HG03196 (cell line): ENCODE results near the gene PXK.
"Not testable (repeated sequence)": the region's sequence is repeated elsewhere in the genome, so short reads cannot be mapped to it uniquely, and the experiment has no call there.

Source experiments
- ATAC-seq: cut with Tn5 transposase; IDR thresholded peaks from one replicate; pipeline ENCODE4 v1.9.1; 2021; ENCODE audit not compliant: unreplicated experiment

PXK gene

DNA sequence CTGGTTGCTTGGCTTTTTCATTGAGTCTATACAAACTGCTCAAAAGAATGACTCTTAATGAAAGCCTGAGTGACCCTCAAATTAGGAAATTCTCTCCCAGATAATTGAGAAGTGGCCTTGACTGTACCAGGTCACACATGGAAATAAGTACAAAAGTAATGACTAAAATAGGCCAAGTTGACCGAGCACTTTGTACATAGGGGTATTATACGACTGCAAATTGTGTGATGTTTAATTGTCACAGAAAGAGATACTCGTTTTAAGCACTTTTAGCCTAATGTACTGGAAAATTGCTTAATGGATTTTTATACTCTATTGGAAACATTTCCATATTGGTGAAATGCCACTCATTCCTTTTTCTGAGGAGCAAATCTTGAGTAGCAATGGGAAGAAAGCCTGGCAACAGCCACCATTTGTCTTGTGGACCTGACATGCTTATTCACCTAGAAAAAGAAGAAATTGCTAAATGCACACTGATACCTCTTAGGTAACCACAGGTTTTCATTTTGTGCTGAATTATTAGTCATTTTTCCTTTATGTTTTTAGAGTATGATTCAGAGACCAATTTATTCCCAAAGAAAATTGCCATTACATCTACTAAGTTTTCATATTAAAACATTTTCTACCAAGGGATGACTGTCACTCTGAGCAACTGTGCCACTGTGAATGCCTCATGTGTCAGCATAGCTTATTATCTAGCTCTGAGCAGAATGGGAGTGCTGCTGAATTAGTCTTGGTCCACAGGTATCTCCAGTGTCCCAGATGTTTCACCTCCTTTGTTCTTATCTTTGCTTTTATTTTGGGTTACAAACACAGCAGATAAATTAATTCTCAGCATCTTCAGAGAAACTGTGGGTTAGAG lies 8.9 kb upstream of the PXK start:
- no peak for ATAC-seq

DNA sequence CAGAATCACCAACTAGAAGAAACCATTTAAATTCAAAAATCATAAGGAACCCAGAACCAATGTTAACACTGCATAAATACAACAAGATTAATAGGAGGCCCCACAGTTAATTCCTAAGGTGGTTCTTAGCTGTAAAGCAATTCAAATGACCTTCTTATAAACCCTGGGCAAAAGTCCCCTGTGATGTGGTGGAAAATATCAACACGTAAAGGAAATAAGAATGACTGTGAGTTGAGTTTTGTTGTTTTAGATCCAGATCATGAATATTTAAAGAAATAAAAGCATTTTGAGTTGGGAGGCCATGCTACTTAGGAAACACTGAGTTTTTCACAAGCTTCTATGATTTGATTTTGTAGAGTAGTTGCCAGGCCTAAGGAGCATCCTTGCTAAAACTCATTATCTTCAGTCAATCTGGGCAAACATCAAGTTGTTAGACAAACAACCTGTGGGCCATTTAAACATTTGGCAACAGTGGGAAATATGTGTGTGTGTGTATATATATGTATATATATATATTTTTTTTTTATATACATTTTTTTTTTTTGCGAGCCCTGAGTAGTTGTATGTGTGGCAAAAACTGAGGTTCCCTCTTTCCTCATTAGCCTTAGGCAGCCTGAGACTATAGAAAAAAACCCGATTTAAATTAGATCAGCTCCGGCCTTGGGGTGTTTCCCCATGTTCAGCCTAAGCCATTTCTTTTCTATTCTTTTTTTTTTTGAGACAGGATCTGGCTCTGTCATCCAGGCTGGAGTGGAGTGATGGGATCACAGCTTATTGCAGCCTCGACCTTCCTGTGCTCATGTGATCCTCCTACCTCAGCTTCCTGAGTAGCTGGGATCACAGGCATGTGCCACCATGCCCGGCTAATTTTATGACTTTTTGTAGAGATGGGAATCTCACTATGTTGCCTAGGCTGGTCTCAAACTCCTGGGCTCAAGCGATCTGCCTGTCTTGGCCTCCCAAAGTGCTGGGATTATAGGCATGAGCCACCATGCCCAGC lies 8.0 kb upstream of the PXK start:
- no peak for ATAC-seq

DNA sequence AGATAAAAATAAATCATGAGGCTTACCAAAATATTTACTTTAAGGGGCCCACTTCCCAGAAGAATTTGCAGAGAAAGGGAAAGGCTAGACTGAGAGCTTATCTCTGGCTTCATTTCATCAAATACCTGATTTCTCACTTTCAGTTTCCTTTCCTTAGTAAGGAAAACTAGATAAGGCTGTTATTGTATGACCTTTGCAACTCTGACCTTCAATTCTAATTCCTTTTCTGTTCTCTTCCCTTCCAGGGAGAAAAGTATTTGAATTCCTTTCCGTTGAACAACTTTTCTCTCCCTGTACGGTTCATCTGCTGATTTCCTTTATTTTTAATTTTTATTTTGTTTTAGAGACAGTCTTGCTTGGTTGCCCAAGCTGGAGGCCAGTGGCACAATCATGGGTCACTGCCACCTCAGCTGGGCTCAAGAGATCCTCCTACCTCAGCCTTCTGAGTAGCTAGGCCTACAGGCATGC lies 7.1 kb upstream of the PXK start:
- ATAC-seq, result no peak

DNA sequence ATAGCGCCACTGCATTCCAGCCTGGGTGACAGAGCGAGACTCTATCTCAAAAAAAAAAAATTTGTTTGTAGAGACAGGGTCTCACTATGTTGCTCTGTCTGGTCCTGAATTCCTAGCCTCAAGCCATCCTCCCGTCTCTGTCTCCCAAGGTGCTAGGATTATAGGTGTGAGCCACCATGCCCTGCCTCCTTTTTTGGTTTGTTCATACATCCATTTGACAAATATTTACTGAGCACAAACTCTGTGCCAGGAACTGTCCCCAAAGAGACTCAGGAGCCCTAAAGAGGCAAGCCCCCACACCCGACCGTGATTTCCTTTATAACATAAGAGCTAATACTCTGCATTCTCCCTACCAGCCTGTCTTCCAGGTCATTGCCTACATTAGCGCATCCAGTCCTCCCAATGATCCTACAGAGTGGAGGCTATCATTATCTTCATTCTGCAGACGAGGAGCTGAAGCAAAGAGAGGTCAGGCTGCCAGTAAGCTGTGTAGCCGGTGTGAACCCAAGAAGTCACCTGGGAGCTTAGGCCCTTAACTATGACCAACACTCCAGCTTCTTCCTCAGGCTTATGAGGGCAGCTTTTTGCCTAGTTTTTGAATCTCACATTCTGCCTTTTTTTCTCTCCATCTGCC lies 6.3 kb upstream of the PXK start:
- ATAC-seq, result no peak

DNA sequence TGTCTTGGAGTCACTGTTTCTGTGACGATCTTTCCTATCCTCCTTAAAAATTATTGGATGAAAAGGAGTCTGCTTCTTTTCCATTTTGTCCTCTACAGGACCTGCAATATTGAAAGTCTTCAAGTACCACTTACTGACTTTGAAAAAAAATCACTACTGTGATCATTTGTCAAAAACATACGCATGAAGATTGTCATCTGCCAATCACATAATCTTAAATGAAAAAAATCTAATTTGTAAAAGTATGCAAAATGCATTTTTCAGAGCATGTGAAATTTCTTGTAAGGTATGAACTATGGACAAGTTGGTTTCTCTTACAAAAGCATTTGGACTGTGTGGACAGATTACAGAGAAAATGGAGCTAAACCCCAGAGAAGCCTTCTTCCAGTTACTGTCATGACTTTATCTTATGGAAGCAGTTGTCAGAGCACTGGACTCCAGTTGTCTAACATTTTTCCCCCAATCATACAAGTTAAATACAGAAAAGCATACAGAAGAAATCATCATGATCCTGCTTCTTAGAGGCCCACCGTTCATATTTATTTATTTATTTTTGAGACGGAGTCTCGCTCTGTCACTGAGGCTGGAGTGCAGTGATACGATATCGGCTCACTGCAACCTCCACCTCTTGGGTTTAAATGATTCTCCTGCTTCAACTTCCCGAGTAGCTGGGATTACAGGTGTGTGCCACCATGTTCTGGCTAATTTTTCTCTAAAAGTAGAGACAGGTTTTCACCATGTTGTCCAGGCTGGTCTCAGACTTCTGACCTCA lies 3.4 kb upstream of the PXK start:
- ATAC-seq, result no peak

DNA sequence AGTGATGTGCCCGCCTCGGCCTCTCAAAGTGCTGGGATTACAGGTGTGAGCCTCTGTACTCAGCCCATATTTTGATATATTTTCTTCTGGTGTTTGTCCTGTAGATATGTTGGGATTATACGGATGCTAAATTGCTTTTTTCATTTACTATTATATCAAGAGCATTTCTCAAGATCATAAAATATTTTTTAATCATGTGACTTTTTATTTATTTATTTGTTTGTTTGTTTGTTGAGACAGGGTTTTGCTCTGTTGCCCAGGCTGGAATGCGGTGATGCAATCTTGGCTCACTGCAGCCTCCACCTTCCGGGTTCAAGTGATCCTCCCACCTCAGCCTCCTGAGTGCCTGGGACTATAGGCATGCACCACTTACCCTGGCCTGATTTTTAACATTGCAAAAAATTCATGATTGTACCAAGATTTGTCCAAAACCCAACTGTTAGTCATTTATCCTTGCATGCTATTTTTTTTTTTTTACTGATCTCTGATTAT lies 2.7 kb upstream of the PXK start:
- ATAC-seq, result no peak

DNA sequence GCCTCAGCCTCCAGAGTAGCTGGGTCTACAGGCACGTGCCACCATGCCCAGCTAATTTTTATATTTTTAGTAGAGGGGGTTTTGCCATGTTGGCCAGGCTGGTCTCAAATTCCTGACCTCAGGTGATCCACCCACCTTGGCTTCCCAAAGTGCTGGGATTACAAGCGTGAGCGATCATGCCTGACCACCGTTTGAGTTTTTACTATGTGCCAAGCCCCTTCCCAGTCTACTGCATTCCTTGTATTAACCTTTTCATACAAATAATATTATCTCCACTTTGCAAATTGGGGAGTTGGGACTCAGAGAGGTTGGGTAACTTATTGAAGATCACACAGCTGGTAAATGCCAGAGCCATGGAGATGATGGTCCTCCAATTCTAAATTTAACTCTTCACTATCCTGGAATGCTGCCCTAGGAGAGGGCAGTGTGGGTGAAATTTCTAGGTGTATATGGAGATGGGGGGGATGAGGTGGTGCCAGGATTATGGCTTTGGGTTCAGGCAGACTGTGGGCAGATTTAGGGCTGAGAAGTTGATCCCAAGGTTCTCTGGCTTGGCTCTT lies 1.0 kb upstream of the PXK start:
- ATAC-seq, result no peak

DNA sequence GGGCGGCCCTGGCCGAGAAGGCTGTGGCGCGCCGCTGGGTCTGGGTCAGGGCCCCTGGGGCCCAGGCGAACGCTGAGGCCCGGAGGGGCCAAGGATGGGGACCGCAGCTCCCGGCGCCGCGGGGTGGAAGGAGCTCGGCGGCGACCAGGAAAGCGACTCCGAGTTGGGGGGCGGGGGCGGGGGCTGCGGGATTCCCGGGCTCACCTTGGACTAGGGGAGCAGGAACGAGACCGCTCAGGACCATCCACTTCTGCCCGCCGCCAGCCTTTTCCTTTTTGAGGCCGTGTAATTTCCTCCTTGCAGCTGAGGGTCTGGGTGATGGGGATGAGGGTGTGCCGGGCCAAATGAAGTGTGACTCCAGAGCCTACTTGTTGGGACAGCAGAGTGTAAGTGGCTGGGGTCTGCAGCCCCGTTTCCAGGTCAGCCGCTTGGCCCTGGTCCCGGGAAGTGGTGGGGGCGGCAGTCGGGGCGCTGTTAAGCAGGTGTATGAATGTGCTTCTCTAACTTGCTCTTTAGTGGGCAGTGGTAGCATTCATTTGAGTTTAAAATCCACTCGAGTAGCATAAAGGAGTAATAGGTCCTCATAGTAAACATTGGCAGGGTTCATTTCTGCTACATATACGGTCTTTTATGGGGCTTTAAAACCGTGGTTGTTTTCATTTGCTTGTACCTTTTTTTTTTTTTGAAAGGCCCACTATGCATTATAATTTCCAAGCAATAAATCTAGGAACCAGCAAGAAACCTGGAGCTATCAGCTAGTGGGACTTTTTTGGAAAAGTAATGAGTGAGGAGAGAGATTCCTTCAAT lies 717 bp downstream of the PXK start:
- peak; percentile 33 for ATAC-seq

DNA sequence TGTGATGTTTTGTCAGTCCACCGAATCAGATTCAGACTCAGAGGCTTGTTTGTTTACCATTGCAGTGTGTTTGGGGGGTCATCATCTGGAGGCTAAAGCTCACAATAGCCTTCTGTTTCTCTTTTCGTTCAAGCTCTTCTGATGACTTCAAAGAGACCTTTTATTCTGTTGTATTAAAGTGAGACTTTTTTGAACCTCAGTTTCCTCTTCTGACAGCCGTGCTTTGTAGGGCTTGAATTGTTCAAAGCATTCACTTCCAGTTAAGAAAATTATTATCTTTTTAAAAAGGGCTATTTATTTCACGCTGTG lies 1.3 kb downstream of the PXK start:
- ATAC-seq, result no peak

DNA sequence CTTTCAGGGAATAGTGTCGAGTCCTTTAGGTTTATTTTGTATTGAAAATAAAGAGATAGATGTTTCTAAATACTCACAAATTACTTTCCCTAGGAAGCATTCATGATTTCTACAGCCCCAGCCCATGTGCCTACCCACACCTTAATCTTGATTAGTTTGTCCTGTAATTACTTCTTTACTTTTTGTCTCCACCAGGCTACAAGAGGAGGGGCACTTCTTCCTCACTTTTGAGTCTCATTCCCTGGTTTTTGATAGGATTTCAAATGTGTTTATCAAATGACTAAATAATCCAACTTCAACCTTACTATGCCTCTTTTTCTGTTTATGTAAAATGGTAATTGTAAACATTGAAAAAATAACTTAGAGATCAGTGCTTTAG lies 1.8 kb downstream of the PXK start:
- ATAC-seq, result no peak

DNA sequence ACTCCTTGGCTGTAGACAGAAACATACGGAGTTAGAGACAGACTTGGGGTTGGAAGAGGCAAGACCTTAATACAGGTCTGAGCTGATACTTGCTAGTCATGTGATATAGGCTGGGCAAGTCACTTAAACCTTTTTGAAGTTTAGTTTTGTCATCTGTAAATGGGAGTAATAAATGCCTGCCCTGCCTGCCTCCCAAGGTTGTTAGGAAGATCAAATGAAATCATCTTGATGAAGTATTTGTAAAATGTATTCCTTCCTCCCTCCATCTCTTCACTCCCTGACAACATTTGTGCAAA lies 2.9 kb downstream of the PXK start:
- ATAC-seq, result no peak

DNA sequence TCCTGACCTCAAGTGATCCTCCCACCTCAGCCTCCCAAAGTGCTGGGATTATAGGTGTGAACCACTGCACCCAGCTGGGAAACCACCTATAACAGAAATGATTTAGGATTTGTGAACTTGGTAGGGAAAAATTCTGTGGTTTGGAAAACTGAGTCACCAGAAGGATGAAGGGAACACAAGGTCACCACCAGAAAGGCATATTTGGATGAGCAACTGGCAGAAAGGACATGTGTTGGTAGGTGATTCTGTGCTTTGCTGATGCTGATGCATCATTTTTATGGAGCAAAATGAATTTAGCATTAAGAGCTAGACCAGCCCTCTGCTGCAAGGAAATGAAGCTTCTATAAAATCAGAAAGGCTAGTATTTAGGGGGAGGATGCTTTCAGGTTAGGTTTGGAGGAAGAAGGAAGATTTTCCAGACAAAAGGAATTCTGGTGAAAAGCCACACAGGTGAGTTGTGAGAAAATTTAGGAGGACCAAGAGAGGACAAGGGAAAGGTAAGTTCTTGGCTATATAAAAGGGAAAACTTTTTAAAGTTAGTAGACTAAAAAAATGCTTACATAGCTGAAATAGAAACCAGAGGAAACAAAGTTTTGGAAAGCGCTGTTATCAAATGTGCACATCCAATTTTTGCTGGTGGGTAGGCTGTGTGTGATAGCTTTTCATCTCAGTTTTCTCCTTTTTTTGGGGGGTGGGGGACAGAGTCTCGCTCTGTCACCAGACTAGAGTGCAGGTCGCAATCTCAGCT lies 3.6 kb downstream of the PXK start:
- ATAC-seq, result no peak

DNA sequence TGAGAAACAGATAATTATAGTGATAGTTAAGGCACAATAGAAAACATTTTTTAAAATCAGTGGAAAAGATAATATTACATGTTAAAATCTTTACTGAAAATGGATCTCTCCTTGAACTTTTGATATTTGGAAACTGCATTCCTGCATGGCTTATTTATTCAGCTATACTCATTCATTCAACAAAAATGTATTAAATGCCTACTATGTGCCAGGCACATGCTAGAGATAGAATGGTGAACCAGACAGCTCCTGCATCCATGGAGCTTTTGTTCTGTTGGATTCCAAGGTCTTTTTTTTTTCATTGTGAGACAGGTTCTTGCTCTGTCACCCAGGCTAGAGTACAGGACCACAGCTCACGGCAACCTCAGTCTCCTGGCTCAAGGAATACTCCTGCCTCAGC lies 4.5 kb downstream of the PXK start:
- ATAC-seq, result no peak

DNA sequence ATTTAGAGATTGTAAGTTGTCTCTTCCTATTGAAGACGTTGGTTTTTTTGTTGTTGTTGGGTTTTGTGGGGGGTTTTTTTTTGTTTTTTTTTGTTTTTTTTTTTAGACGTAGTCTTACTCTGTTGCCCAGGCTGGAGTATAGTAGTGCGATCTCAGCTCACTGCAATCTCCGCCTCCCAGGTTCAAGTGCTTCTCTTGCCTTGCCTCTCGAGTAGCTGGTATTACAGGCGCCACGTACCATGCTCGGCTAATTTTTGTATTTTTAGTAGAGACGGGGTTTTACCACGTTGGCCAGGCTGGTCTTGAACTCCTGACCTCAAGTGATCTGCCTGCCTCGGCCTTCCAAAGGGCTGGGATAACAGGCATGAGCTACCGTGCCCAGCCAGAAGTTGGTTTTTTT lies 6.5 kb downstream of the PXK start:
- ATAC-seq, result not testable (repeated sequence)

DNA sequence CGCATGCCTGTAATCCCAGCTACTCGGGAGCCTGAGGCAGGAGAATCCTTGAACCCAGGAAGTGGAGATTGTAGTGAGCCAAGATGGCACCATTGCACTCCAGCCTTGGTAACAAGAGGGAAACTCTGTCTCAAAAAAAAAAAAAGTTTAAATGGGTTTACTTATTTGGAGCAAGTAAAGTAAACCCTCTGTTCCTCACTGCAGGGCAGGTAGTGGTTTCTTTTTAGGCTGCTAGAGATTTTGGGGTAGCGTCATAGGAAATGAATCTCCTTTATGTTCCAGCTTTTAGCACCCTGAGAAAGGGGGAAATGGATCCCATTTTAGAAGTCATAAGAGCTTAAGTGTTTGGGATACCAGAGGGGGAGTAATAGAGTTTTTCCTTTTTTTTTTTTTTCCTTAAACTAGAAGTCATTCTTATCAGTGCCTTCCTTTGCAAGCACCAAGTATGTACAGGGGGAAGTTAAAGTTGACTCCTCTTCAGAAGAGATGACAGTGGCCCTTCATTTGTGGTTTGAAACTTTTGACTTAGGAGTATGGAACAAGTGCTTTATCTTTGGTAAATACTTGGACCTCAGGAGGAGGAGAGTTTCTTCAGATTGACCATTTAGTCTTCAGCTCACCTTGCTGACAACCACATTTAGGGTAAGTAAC lies 8.0 kb downstream of the PXK start:
- no peak for ATAC-seq

DNA sequence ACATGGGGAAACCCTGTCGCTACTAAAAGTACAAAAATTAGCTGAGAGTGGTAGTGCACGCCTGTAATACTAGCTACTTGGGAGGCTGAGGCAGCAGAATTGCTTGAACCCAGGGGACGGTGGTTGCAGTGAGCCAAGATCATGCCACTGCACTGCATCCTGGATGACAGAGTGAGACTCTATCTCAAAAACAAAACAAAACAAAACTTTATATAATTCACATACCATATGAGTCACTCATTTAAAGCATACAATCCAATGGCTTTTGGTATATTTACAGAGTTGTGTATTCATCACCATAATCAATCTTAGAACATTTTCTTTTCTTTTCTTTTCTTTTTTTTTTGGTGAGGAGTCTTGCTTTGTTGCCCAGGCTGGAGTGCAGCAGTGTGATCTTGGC lies 8.7 kb downstream of the PXK start:
- no peak for ATAC-seq

DNA sequence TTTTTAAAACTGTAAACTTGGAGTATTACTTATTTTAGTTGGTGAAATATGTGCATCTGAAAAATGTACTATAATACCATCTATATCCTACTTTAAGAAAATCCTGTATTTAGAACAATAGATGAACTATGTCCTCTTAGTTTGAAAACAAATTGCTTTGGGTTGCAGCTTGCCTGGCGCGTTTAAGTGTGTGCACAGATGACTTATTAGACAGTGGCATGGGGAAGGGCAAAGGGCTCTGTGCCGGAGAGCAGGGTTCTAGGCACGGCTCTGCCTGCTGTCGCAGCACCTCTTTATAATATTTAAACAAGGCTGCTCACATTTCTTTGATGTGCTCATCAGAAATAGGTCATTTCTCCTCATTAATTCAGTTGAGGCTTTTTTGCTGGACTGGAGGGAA lies 10.0 kb downstream of the PXK start:
- ATAC-seq, result no peak

DNA sequence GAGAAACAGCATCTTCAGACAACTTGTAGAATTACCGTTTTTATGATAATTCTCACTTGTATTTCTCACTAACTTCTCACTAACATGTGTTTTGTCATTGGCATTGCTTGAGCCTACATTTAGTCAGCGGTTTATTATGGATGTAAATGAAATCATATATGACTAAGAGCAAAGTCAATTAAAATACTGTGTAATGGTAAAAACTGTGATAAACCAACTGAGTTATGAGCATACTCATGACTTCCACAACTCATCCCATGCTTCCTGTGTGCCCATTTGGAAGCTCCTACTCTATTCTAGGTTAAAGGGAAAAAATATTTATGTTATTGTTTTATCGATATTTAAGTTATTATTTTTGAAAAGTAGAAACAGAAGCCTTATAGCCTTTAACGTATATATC lies 12.8 kb downstream of the PXK start:
- no peak for ATAC-seq

DNA sequence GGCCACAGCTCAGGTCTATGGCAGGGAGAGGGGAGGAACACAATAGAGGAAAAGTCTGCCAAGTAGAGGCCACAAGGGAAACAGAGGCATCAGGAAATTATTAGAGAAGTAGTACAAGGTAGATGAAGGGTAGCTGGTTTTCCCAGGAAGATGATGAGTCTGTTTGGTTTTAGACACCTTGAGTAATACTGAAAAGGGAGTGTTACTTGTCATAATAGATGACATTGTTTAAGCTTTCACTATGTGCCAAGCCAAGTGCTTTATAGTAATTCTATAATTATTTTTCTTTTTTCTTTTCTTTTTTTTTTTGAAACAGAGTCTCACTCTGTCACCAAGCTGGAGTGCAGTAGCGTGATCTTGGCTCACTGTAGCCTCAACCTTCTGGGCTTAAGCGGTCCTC lies 13.7 kb downstream of the PXK start:
- ATAC-seq, result no peak
